Right lobe of liver (tissue), 4 donors: ENCODE measurements around the gene SPATA25.

Source experiments
- POLR2A ChIP-seq: fragments of 450-650 bp; IDR thresholded peaks from one replicate; pipeline ENCODE4 v1.6.1; 2017; ENCODE audit warnings: antibody characterized with exemption, mild to moderate bottlenecking
- TF ChIP-seq, protein P1 (sequence below), 4 donors: fragments of 200-600 bp in 3 of 4; fragments of 450-650 bp in 1 of 4; IDR thresholded peaks; one replicate each; pipeline versions ENCODE4 v1.5.1 to v1.8.0; 2016 to 2022; ENCODE audit warnings: antibody characterized with exemption in 4 of 4, mild to moderate bottlenecking in 2 of 4
- donor health status: DM: no; HTN: no; CAD: no.
- donor health status: DM: no; HTN: no; CAD: no.
- donor health status: DM: no; HTN: yes; CAD: no.

GRCh38 chr20:45851501-45851900 is 35.9 kb downstream of the SPATA25 start:
- TF ChIP-seq POLR2A = no peak
- TF ChIP-seq, protein P1, sequence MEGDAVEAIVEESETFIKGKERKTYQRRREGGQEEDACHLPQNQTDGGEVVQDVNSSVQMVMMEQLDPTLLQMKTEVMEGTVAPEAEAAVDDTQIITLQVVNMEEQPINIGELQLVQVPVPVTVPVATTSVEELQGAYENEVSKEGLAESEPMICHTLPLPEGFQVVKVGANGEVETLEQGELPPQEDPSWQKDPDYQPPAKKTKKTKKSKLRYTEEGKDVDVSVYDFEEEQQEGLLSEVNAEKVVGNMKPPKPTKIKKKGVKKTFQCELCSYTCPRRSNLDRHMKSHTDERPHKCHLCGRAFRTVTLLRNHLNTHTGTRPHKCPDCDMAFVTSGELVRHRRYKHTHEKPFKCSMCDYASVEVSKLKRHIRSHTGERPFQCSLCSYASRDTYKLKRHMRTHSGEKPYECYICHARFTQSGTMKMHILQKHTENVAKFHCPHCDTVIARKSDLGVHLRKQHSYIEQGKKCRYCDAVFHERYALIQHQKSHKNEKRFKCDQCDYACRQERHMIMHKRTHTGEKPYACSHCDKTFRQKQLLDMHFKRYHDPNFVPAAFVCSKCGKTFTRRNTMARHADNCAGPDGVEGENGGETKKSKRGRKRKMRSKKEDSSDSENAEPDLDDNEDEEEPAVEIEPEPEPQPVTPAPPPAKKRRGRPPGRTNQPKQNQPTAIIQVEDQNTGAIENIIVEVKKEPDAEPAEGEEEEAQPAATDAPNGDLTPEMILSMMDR (IDR thresholded peaks at IDR 0.05) = no peak
